IMR-90 (cell line): Measurements from ENCODE around the gene FAM83F. TPM values are rescaled to one million over a fixed set of nuclear protein-coding genes. Genes with fewer than 3 reads are reported as not detected.

ENCODE experiments used
- ATAC-seq: fragments of 200-7000 bp; cut with Tn5 transposase; 2 replicates; pipeline ENCODE4 v1.9.1; 2020; ENCODE audit warnings: low read depth, mild to moderate bottlenecking, moderate library complexity
- BruUV-seq: library from RNA; stranded (reverse); fragments of 400-500 nt; replicated peaks from 2 replicates; lab custom pipeline; 2021; lab: Mats Ljungman, UMichigan
- CTCF ChIA-PET: fragments of 300-600 bp; formaldehyde crosslinking; extraction: SDS; loops from one replicate; lab custom pipeline; 2021; ENCODE audit warnings: antibody characterized with exemption; lab: Yijun Ruan, JAX
- POLR2A ChIA-PET: fragments of 300-600 bp; sonication (Branson Sonifier 250); formaldehyde crosslinking; loops from one replicate; lab custom pipeline; 2022; ENCODE audit warnings: antibody characterized with exemption; ENCODE audit not compliant: unreplicated experiment; lab: Charles Lee
- DNase-seq: peaks from one replicate; pipeline ENCODE4 v3.0.0; 2013
- H2AFZ ChIP-seq: replicated peaks from 2 replicates; pipeline ENCODE3; 2013; ENCODE audit warnings: low read length, mild to moderate bottlenecking; ENCODE audit not compliant: poor library complexity
- H2AK5ac ChIP-seq: 2 replicates; pipeline ENCODE4 v1.6.1; 2013; ENCODE audit warnings: low read depth, low read length, inconsistent platforms
- H2AK9ac ChIP-seq: replicated peaks from 2 replicates; pipeline ENCODE3; 2013; ENCODE audit warnings: mild to moderate bottlenecking, low read depth, low read length, moderate library complexity; ENCODE audit not compliant: poor library complexity
- H2BK120ac ChIP-seq: 2 replicates; pipeline ENCODE4 v1.6.1; 2013; ENCODE audit warnings: low read depth, low read length, inconsistent platforms
- H2BK15ac ChIP-seq: 3 replicates; pipeline ENCODE4 v1.6.1; 2013; ENCODE audit warnings: low read depth, low read length, inconsistent platforms
- H2BK20ac ChIP-seq: 2 replicates; pipeline ENCODE4 v1.6.1; 2013; ENCODE audit warnings: low read depth, mild to moderate bottlenecking, inconsistent platforms, low read length, moderate library complexity
- H2BK5ac ChIP-seq: 2 replicates; pipeline ENCODE4 v1.6.1; 2013; ENCODE audit warnings: mild to moderate bottlenecking, low read depth, low read length, inconsistent platforms; ENCODE audit not compliant: poor library complexity, severe bottlenecking
- H3K14ac ChIP-seq: replicated peaks from 2 replicates; pipeline ENCODE4 v1.6.1; 2013; ENCODE audit warnings: low read depth, low read length, inconsistent platforms
- H3K18ac ChIP-seq: 2 replicates; pipeline ENCODE4 v1.6.1; 2013; ENCODE audit warnings: low read depth, low read length, control low read depth
- H3K23ac ChIP-seq: 2 replicates; pipeline ENCODE4 v1.6.1; 2013; ENCODE audit warnings: low read depth, low read length, inconsistent platforms
- H3K27ac ChIP-seq: 2 replicates; pipeline ENCODE4 v1.5.1; 2013; ENCODE audit warnings: mild to moderate bottlenecking, control low read depth, low read length; ENCODE audit not compliant: insufficient read depth
- H3K27me3 ChIP-seq: 2 replicates; pipeline ENCODE4 v1.6.1; 2013; ENCODE audit warnings: low read length; ENCODE audit not compliant: control insufficient read depth, insufficient read depth
- H3K36me3 ChIP-seq: 2 replicates; pipeline ENCODE4 v1.6.1; 2013; ENCODE audit warnings: low read length, mixed read lengths; ENCODE audit not compliant: control insufficient read depth, insufficient read depth
- H3K4ac ChIP-seq: 2 replicates; pipeline ENCODE4 v1.6.1; 2013; ENCODE audit warnings: low read depth, low read length, inconsistent platforms
- H3K4me1 ChIP-seq: 2 replicates; pipeline ENCODE4 v1.6.1; 2013; ENCODE audit warnings: low read length, mixed read lengths; ENCODE audit not compliant: control insufficient read depth, insufficient read depth
- H3K4me2 ChIP-seq: 2 replicates; pipeline ENCODE4 v1.6.1; 2013; ENCODE audit warnings: low read depth, mild to moderate bottlenecking, control low read depth, low read length, moderate library complexity
- H3K4me3 ChIP-seq: 2 replicates; pipeline ENCODE4 v1.5.1; 2013; ENCODE audit warnings: low read depth, mild to moderate bottlenecking, control low read depth, low read length, moderate library complexity; ENCODE audit not compliant: insufficient read depth
- H3K56ac ChIP-seq: 2 replicates; pipeline ENCODE4 v1.6.1; 2013; ENCODE audit warnings: low read length, inconsistent platforms; ENCODE audit not compliant: insufficient read depth; ENCODE audit errors: extremely low read depth
- H3K79me1 ChIP-seq, 2 experiments: 2 replicates each; pipeline ENCODE4 v1.6.1; 2013; ENCODE audit warnings: low read length in 2 of 2, inconsistent platforms in 1 of 2, low read depth in 1 of 2
- H3K9ac ChIP-seq: 2 replicates; pipeline ENCODE4 v1.6.1; 2013; ENCODE audit warnings: low read depth, low read length, control low read depth
- H3K9me1 ChIP-seq: 2 replicates; pipeline ENCODE4 v1.6.1; 2013; ENCODE audit warnings: low read length, inconsistent platforms; ENCODE audit not compliant: insufficient read depth
- H3K9me3 ChIP-seq: 2 replicates; pipeline ENCODE4 v1.6.1; 2013; ENCODE audit warnings: low read length; ENCODE audit not compliant: control insufficient read depth, insufficient read depth
- H4K20me1 ChIP-seq: 2 replicates; pipeline ENCODE4 v1.6.1; 2013; ENCODE audit warnings: low read length, inconsistent platforms; ENCODE audit not compliant: insufficient read depth
- H4K5ac ChIP-seq: 2 replicates; pipeline ENCODE4 v1.6.1; 2013; ENCODE audit warnings: mild to moderate bottlenecking, low read depth, low read length, control low read depth
- H4K8ac ChIP-seq, 2 experiments: 2 replicates each; pipeline ENCODE4 v1.6.1; 2013; ENCODE audit warnings: low read depth in 2 of 2, low read length in 2 of 2, control low read depth in 1 of 2, inconsistent platforms in 1 of 2
- H4K91ac ChIP-seq: 2 replicates; pipeline ENCODE4 v1.6.1; 2013; ENCODE audit warnings: low read depth, low read length, inconsistent platforms; ENCODE audit not compliant: insufficient read depth
- BHLHE40 ChIP-seq: fragments of 150-350 bp; IDR thresholded peaks from 2 replicates; pipeline ENCODE4 v1.6.1; 2016; ENCODE audit warnings: mild to moderate bottlenecking, low read depth, low read length
- CEBPB ChIP-seq: IDR thresholded peaks from 2 replicates; pipeline ENCODE4 v1.6.1; 2012; ENCODE audit warnings: low read depth, low read length, improper control_type of control experiment
- CTCF ChIP-seq: conservative IDR thresholded peaks from 2 replicates; pipeline ENCODE4 v1.5.1; 2012; ENCODE audit warnings: mild to moderate bottlenecking, low read depth, low read length, improper control_type of control experiment
- ELK1 ChIP-seq: fragments of 150-350 bp; IDR thresholded peaks from 2 replicates; pipeline ENCODE4 v1.6.1; 2016; ENCODE audit warnings: low read depth, mild to moderate bottlenecking, low read length, moderate library complexity, borderline replicate concordance
- FOS ChIP-seq: fragments of 150-350 bp; IDR thresholded peaks from 2 replicates; pipeline ENCODE4 v1.6.1; 2016; ENCODE audit warnings: low read depth, low read length
- MAFK ChIP-seq: IDR thresholded peaks from 2 replicates; pipeline ENCODE4 v1.6.1; 2012; ENCODE audit warnings: low read depth, low read length, improper control_type of control experiment
- MXI1 ChIP-seq: IDR thresholded peaks from 2 replicates; pipeline ENCODE4 v1.6.1; 2012; ENCODE audit warnings: low read depth, mild to moderate bottlenecking, low read length, moderate library complexity, borderline replicate concordance
- NFE2L2 ChIP-seq: fragments of 150-350 bp; IDR thresholded peaks from 2 replicates; pipeline ENCODE4 v1.6.1; 2016; ENCODE audit warnings: low read depth, mild to moderate bottlenecking, low read length
- POLR2A ChIP-seq: IDR thresholded peaks from 2 replicates; pipeline ENCODE4 v1.6.1; 2012; ENCODE audit warnings: mild to moderate bottlenecking, low read depth, low read length
- RAD21 ChIP-seq: IDR thresholded peaks from 2 replicates; pipeline ENCODE4 v1.6.1; 2012; ENCODE audit warnings: low read length, improper control_type of control experiment
- RCOR1 ChIP-seq: IDR thresholded peaks from 2 replicates; pipeline ENCODE4 v1.6.1; 2012; ENCODE audit warnings: mild to moderate bottlenecking, low read length, improper control_type of control experiment; ENCODE audit not compliant: insufficient replicate concordance
- RFX5 ChIP-seq: IDR thresholded peaks from 2 replicates; pipeline ENCODE4 v1.8.0; 2012; ENCODE audit warnings: low read depth, mild to moderate bottlenecking, low read length, moderate library complexity
- SMC3 ChIP-seq: fragments of 150-350 bp; IDR thresholded peaks from 2 replicates; pipeline ENCODE4 v1.6.1; 2016; ENCODE audit warnings: low read depth, mild to moderate bottlenecking, antibody characterized with exemption, low read length, moderate library complexity
- USF2 ChIP-seq: fragments of 150-350 bp; IDR thresholded peaks from 2 replicates; pipeline ENCODE4 v1.6.1; 2017; ENCODE audit warnings: mild to moderate bottlenecking, antibody characterized with exemption, low read length, low read depth
- WGBS, 2 experiments: methylation state at CpG; one replicate each; pipeline versions ENCODE4 v1.1.5 to v1.1.7; 2013; ENCODE audit warnings: missing lambda C conversion rate in 2 of 2; ENCODE audit not compliant: insufficient read length in 1 of 2; ENCODE audit errors: extremely low coverage in 2 of 2; 5-methylcytosine and 5-hydroxymethylcytosine counted together
- dilution Hi-C: fragments of 300-500 bp; cut with HindIII; formaldehyde crosslinking; loops from one replicate; pipeline ENCODE4 v1.14.3; 2018; ENCODE audit warnings: low sequenced_read_pairs; ENCODE audit not compliant: unreplicated experiment
- in situ Hi-C: fragments of 300-500 bp; cut with MboI; formaldehyde crosslinking; loops from 3 replicates; pipeline ENCODE4 v1.14.3; 2019; ENCODE audit warnings: low sequenced_read_pairs, inconsistent platforms, mixed read lengths
- intact Hi-C: fragments of 100-400 bp; cut with micrococcal nuclease; formaldehyde crosslinking; loops from 2 replicates; pipeline ENCODE4 v1.10.0; 2022
- polyA plus RNA-seq, 3 experiments: library from polyadenylated mRNA; depleted of rRNA; stranded (reverse); fragments of >200 nt; gene quantifications; 2 replicates each; pipeline ENCODE4 v1.2.3, GENCODE V29; 2012; ENCODE audit warnings: low replicate concordance in 1 of 3
- total RNA-seq: library from RNA; depleted of rRNA; stranded (reverse); fragments of >200 nt; gene quantifications from 2 replicates; pipeline ENCODE4 v1.2.3, GENCODE V29; 2012

Gene FAM83F
- total and polyA plus RNA-seq, 2 of the 4 experiments (the other 2 are of a cell fraction), result not detected

GRCh38 chr22:39973656-39974055 lies 21.1 kb upstream of the FAM83F start:
- no peak for DNase-seq
- Histone ChIP-seq H2BK20ac (no peak overlapping the region), H3K27me3 (peaks cover 68% of the 10 kb centered on the region), H3K23ac (no peak overlapping the region), H3K14ac (no peak overlapping the region), H2AK9ac (no peak overlapping the region), H2BK5ac (no peak overlapping the region), H3K4me2 (no peak overlapping the region), H4K20me1 (no peaks in the 10 kb centered on the region), H3K18ac (no peak overlapping the region), H2AFZ (no peak overlapping the region), H2BK120ac (no peak overlapping the region), H4K91ac (no peak overlapping the region), H3K36me3 (no peaks in the 10 kb centered on the region), H3K79me1 (no peaks in the 10 kb centered on the region), H3K9me1 (no peaks in the 10 kb centered on the region), H3K27ac (no peak overlapping the region), H3K9ac (no peak overlapping the region), H3K56ac (no peak overlapping the region), H2AK5ac (no peak overlapping the region), H3K4ac (no peak overlapping the region), H2BK15ac (no peak overlapping the region), H4K5ac (no peak overlapping the region), H4K8ac (no peak overlapping the region), H3K4me1 (no peaks in the 10 kb centered on the region), H3K9me3 (no peaks in the 10 kb centered on the region), H3K4me3 (no peak overlapping the region)
- intact Hi-C loops (no loop called here), in situ Hi-C loops (no loop called here), dilution Hi-C loops (no loop called here)
- no TSS peak for BruUV-seq
- 57% methylated on average over 1 of the region's 5 CpGs; no CpG with 5 or more reads in 1 of the 2 experiments for WGBS, 2 experiments
- no peak for TF ChIP-seq FOS
- TF ChIP-seq MXI1, result no peak
- no peak for TF ChIP-seq RAD21
- no peak for TF ChIP-seq USF2
- TF ChIP-seq POLR2A, result no peak
- TF ChIP-seq CEBPB, result no peak
- TF ChIP-seq NFE2L2, result no peak
- no peak for TF ChIP-seq RCOR1
- no peak for TF ChIP-seq BHLHE40
- TF ChIP-seq MAFK, result no peak
- no peak for TF ChIP-seq RFX5
- TF ChIP-seq ELK1, result no peak
- TF ChIP-seq CTCF, result no peak
- no peak for TF ChIP-seq SMC3
- ChIA-PET POLR2A (no interaction called here), CTCF (no interaction called here)
- ATAC-seq, result no peak
